Colonic mucosa (tissue), 4 donors: Measurements from ENCODE around the gene RHEX. TPM values are rescaled to one million over a fixed set of nuclear protein-coding genes. Genes with fewer than 3 reads are reported as not detected.

Experiments used
- DNase-seq: peaks from one replicate; pipeline ENCODE4 v3.0.0-alpha.2; 2020
- H3K27ac ChIP-seq: fragments of 200-600 bp; one replicate; pipeline ENCODE4 v1.8.0; 2021
- H3K27me3 ChIP-seq: fragments of 200-600 bp; one replicate; pipeline ENCODE4 v1.8.0; 2021
- H3K36me3 ChIP-seq: fragments of 200-600 bp; one replicate; pipeline ENCODE4 v1.8.0; 2021
- H3K4me1 ChIP-seq: fragments of 200-600 bp; one replicate; pipeline ENCODE4 v1.8.0; 2021; ENCODE audit warnings: mild to moderate bottlenecking
- H3K4me3 ChIP-seq: fragments of 200-600 bp; one replicate; pipeline ENCODE4 v1.8.0; 2021
- H3K9ac ChIP-seq, 2 donors: one replicate each; pipeline ENCODE4 v1.7.0; 2013; ENCODE audit warnings: control low read depth in 2 of 2, low read depth in 2 of 2, low read length in 2 of 2
- H3K9me3 ChIP-seq: fragments of 200-600 bp; one replicate; pipeline ENCODE4 v1.8.0; 2021
- CTCF ChIP-seq: fragments of 200-600 bp; IDR thresholded peaks from one replicate; pipeline ENCODE4 v1.8.0; 2022; ENCODE audit warnings: antibody characterized with exemption, mild to moderate bottlenecking
- intact Hi-C: fragments of 100-400 bp; cut with DNase I; formaldehyde crosslinking; loops from one replicate; pipeline ENCODE4 v1.14.1; 2022
- total RNA-seq, 2 donors: library from RNA; stranded (reverse); fragmentation: NEBNext Ultra II Directional in 1 of 2; extraction: Animal tissue kit (Norgen Biotek cat#: 25700) in 1 of 2; gene quantifications; one replicate each; pipeline ENCODE4 v1.2.1, GENCODE V29; 2021
- donor health status: healthy.
- donor health status: DM: no; HTN: no; CAD: no.
- donor health status: DM: no; HTN: no; CAD: no.

The RHEX gene
- total RNA-seq, 2 donors from 2014 or later, result 1.1 to 1.4 TPM

- Histone ChIP-seq H3K4me3 (no peak overlapping the region), H3K27ac (no peak overlapping the region), H3K36me3 (no peaks in the 10 kb centered on the region), H3K4me1 (no peaks in the 10 kb centered on the region), H3K9ac (no peak overlapping the region), H3K27me3 (no peaks in the 10 kb centered on the region), H3K9me3 (no peaks in the 10 kb centered on the region)
- intact Hi-C loops, result no loop called here
- no peak for TF ChIP-seq CTCF
- no peak for DNase-seq
These were observed 44.4 kb downstream of the RHEX start for GRCh38 chr1:206097381-206097780.

GRCh38 chr1:206098242-206098919 is 45.4 kb downstream of the RHEX start:
- no peak for TF ChIP-seq CTCF
- Histone ChIP-seq H3K36me3 (no peaks in the 10 kb centered on the region), H3K27me3 (no peaks in the 10 kb centered on the region), H3K9ac (no peak overlapping the region), H3K4me1 (no peaks in the 10 kb centered on the region), H3K27ac (no peak overlapping the region), H3K4me3 (no peak overlapping the region), H3K9me3 (no peaks in the 10 kb centered on the region)
- no peak for DNase-seq
- intact Hi-C loops, result no loop called here

- H3K4me3 ChIP-seq, result no peak overlapping the region
- H3K9ac ChIP-seq, result no peak overlapping the region
- no peak for DNase-seq
- no peaks in the 10 kb centered on the region for H3K9me3 ChIP-seq
- no peaks in the 10 kb centered on the region for H3K4me1 ChIP-seq
- no peak for TF ChIP-seq CTCF
- intact Hi-C loops, result no loop called here
- H3K27ac ChIP-seq, result no peak overlapping the region
- no peaks in the 10 kb centered on the region for H3K27me3 ChIP-seq
- H3K36me3 ChIP-seq, result no peaks in the 10 kb centered on the region
These were observed 47.3 kb downstream of the RHEX start for GRCh38 chr1:206100226-206100815.

GRCh38 chr1:206101351-206102045 is 48.5 kb downstream of the RHEX start:
- H3K4me3 ChIP-seq, result no peak overlapping the region
- intact Hi-C loops, result no loop called here
- TF ChIP-seq CTCF, result no peak
- no peaks in the 10 kb centered on the region for H3K27me3 ChIP-seq
- H3K9ac ChIP-seq, result no peak overlapping the region
- H3K36me3 ChIP-seq, result no peaks in the 10 kb centered on the region
- H3K4me1 ChIP-seq, result no peaks in the 10 kb centered on the region
- DNase-seq, result no peak
- H3K9me3 ChIP-seq, result no peaks in the 10 kb centered on the region
- no peak overlapping the region for H3K27ac ChIP-seq

GRCh38 chr1:206102292-206102936 is 49.4 kb downstream of the RHEX start:
- intact Hi-C loops, result no loop called here
- H3K36me3 ChIP-seq, result no peaks in the 10 kb centered on the region
- no peaks in the 10 kb centered on the region for H3K4me1 ChIP-seq
- no peak overlapping the region for H3K27ac ChIP-seq
- DNase-seq, result no peak
- no peak for TF ChIP-seq CTCF
- no peak overlapping the region for H3K4me3 ChIP-seq
- H3K27me3 ChIP-seq, result no peaks in the 10 kb centered on the region
- no peaks in the 10 kb centered on the region for H3K9me3 ChIP-seq
- no peak overlapping the region for H3K9ac ChIP-seq
